Tibial nerve (tissue), 3 donors: ENCODE data around the gene TPRN.

ENCODE experiments used
- CTCF ChIP-seq, 5 experiments: fragments of 200-600 bp in 3 of 5; fragments of 450-650 bp in 2 of 5; sonication (generic) in 3 of 5; IDR thresholded peaks; one replicate each; pipeline ENCODE4 v1.5.1; 2016 to 2019; ENCODE audit warnings: antibody characterized with exemption in 5 of 5, mild to moderate bottlenecking in 3 of 5, moderate library complexity in 2 of 5
- POLR2A ChIP-seq, 2 donors: fragments of 450-650 bp; IDR thresholded peaks; one replicate each; pipeline ENCODE4 v1.6.1; 2017; ENCODE audit warnings: antibody characterized with exemption in 2 of 2, mild to moderate bottlenecking in 2 of 2, moderate library complexity in 2 of 2

GRCh38 chr9:137226338-137227053 lies 26.0 kb upstream of the TPRN start:
- TF ChIP-seq CTCF (IDR thresholded peaks at IDR 0.05) (no peak), POLR2A (IDR thresholded peaks at IDR 0.05) (no peak)
